Activated CD4-positive, alpha-beta T cell treated with anti-CD3 and anti-CD28 coated beads, Interleukin-2, amount 50 U/mL, for 48 hours (primary cell): ENCODE data around the gene F13B.
"Not testable (repeated sequence)": the region's sequence is repeated elsewhere in the genome, so short reads cannot be mapped to it uniquely, and the experiment has no call there.

ENCODE experiments used
- DNase-seq, 2 experiments: peaks; one replicate each; pipeline ENCODE4 v3.0.0-alpha.2; 2020

The F13B gene

GRCh38 chr1:197042676-197043341, 24.3 kb downstream of the F13B start:
- DNase-seq, result no peak

DNA sequence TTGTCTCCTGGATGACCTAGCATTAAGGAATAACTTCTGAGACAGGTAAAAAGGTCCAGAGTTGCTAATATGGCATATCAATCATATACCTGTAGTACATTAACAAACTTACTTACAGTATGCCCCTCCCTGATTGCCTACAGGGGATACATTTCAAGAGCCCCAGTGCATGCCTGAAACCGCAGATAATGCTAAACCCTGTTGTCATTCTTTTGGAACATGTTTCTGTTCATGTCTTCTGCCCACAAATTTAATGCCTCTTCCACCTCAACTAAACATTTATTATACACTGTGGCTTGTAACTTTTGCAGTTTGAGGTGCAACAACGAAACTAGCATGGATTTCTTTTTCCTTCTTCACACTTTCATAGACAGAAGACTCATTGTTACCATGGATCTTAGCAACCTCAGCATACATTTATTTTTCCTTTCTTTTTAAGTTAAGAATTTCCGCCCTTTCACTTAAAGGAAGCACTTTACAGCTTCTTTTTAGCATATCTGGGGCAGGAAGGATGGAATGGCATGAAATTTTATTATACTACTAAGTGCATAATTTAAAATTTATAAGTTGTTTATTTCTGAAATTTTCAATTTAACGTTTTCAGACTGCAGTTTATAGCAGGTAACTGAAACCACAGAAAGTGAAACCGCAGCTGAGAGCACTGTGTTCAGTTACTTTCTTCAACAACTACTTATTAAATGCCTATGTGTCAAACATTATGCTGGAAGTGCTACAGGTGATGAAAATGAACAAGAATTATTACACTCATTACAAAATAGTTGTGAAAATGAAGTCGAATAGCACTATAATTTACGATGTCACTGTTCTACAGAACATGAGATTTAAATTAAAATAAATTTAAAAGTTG, 25.3 kb downstream of the F13B start:
- no peak for DNase-seq

DNA sequence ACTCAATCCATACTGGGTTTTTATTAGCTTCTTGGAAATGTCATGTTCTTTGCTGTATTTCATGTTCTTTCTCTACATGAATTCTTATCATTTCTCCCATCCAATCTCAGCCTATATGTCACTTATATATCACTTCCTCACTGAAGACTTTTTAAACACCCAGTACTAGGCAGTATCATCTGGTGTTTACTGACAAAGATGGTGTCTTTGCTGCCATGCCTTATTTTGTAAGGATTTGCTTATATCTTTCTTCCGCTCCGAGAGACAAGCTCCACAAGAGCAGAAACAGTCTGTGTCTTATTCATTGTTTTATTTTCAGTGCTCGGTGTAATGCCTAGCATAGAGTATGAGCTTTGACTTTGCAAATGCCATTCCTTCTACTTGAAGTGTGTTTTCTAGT, 30.2 kb downstream of the F13B start:
- DNase-seq, result no peak

- DNase-seq, result not testable (repeated sequence)
Observed at GRCh38 chr1:197034631-197035339, 32.3 kb downstream of the F13B start.

GRCh38 chr1:197029749-197030148, 37.3 kb downstream of the F13B start:
- DNase-seq, result no peak

DNA sequence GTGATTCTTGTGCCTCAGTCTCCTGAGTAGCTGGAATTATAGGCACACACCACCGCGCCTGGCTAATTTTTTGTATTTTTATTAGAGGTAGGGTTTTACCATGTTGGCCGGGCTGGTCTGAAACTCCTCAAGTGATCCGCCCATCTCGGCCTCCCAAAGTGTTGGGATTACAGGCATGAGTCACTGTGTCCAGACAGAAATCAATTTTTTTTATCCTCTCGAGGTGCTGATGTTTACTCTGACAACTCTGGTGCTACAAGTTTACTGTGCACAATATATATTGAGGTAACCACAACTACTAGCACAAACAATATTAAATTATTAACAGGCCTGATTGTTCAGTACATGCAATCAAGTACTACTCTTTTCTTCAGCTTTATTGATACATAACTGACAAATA, 39.7 kb downstream of the F13B start:
- no peak for DNase-seq

DNA sequence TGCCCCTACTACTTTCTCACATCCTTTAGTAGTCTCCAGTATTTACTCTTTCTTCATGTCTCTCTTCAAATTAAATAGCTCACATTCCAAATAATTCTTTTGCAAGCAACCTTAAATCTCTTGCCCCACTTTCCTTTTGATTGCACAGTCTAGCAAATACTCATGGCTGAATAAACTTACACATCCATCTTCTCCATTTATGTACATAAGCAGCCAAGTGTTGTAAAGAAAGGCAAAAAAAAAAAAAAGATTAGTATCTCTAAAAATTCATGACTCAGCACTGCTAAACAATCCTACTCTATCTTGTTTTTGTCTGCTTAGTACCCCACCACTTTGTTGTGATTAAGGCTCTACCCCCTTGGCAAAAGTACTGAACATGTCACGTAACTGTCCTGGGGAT, 42.6 kb downstream of the F13B start:
- no peak for DNase-seq

- no peak for DNase-seq
Observed at GRCh38 chr1:197021716-197022115, 45.3 kb downstream of the F13B start.

- no peak for DNase-seq
Observed at GRCh38 chr1:197017558-197018146, 49.4 kb downstream of the F13B start.

- DNase-seq, result no peak
Observed at GRCh38 chr1:197016751-197017150, 50.3 kb downstream of the F13B start.

GRCh38 chr1:197013234-197013633, 53.8 kb downstream of the F13B start:
- DNase-seq, result no peak

GRCh38 chr1:197011614-197012013, 55.4 kb downstream of the F13B start:
- DNase-seq, result no peak

GRCh38 chr1:197008861-197009260, 58.2 kb downstream of the F13B start:
- DNase-seq, result no peak

- no peak for DNase-seq
Observed at GRCh38 chr1:197003132-197003531, 63.9 kb downstream of the F13B start.

- no peak for DNase-seq
Observed at GRCh38 chr1:197001828-197002227, 65.2 kb downstream of the F13B start.

- DNase-seq, result no peak
Observed at GRCh38 chr1:196997423-196997822, 69.6 kb downstream of the F13B start.

DNA sequence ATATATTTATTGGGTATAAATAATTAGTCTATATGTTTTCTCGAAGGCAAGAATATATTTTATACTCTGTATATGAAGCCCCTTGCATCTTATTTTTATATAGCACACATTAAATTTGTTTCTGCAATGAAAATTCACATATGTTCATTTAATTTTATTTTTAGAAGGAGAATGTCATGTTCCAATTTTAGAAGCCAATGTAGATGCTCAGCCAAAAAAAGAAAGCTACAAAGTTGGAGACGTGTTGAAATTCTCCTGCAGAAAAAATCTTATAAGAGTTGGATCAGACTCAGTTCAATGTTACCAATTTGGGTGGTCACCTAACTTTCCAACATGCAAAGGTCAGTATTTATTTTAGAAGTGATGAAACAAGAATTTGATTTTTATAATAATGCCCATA, 73.1 kb downstream of the F13B start:
- no peak for DNase-seq

- DNase-seq, result not testable (repeated sequence)
Observed at GRCh38 chr1:196991919-196992651, 75.0 kb downstream of the F13B start.
